NCI-H82 treated with DMSO at 0.1 percent for 48 hours (cell line): ENCODE data around the gene MSL3.

Experiments used
- DNase-seq: peaks from one replicate; lab custom pipeline; 2025; ENCODE audit not compliant: unreplicated experiment; lab: John Stamatoyannopoulos, UW

MSL3 gene, protein sequence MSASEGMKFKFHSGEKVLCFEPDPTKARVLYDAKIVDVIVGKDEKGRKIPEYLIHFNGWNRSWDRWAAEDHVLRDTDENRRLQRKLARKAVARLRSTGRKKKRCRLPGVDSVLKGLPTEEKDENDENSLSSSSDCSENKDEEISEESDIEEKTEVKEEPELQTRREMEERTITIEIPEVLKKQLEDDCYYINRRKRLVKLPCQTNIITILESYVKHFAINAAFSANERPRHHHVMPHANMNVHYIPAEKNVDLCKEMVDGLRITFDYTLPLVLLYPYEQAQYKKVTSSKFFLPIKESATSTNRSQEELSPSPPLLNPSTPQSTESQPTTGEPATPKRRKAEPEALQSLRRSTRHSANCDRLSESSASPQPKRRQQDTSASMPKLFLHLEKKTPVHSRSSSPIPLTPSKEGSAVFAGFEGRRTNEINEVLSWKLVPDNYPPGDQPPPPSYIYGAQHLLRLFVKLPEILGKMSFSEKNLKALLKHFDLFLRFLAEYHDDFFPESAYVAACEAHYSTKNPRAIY

DNA sequence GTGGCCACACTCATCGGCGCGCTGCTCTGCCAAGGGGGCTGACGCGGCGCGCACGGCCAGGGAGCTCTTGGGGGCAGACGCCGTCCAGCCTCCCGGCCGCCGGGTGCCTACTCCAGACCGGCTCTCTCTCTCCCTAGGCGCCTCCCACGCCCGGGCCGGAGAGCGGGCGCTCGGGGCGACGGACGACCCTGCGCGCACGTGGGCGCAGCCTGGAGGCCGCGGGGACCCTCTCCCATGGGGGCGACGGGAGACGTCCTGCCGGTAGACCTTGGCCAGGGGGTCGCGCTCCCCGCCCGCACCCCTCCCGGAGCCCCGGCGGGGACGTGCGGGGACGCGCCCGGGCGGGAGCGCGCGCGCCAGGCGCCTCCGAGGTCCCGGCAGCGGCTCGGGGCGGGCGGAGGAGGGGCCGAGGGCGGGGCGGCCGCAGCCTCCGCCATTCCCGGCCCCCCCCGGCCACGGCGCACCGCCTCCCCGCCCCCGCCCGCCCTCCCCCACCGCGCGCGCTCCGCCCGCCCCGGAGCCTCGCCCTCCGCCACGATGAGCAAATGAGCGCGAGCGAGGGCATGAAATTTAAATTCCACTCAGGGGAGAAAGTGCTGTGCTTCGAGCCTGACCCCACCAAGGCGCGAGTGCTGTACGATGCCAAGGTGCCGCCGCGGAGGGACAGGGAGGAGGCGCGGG, at the start of gene MSL3:
Gene MSL3, plus strand, starts transcription at position 519 of the 681 bp plus-strand sequence. Its CDS starts 27 bp downstream, at position 546.
- no peak for DNase-seq

DNA sequence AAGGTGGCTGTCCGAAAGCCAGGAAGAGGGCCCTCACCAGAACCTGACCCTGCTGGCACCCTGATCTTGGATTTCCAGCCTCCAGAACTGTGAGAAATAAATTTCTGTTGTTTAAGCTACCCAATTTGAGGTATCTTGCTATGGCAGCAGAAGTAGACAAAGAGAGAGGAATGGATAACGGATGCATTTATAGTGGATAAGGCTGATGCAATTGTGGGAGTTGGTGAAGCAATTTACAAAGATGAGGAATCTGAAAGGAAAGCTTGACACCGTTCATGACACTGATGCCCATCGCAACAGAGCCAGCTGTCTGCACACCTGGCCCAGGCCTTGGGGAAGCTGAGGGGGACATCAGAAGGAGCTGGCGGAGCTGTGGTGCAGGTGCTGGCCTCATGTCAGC, 35.7 kb upstream of the MSL3 start:
- no peak for DNase-seq

DNA sequence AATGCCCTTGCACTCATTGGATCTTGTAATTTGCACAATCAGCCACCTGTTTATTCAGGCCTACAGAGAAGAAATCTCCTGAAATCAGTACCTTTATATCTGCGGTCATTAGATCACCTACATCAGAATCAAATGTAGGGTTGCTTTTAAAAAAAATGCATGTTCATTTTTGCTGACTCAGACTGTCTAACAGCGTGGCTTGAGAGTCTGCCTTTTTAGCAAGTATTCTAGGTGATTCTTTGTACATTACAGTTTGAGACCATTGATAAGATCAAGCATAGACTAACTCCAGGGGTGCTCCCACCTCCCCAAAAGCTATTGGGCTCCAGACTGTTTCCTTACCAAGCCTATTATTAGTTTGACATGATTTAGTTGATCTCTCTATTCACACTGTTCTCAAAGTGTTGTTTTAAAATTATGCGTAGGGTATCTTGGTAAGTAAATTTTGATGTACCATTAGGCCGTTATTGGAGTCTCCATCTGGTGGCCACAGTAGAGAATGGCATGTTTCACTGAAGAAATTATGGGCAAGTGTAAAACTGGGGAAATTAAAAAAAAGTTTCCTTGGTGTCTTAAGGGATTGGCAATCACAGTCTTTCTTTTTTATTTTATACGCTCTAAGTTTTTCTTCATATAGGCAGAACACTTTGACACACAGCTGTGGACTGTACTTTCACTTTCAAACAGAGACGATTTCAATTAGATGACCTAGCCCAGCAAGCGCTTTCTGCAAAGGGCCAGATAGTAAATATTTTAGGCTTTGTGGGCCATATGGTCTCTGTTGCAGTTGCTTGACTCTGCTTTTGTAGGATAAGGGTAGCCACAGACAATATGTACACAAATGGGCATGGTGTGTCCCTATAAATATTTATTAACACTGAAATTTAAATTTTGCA, 33.7 kb upstream of the MSL3 start:
- peak; percentile 2 for DNase-seq

DNA sequence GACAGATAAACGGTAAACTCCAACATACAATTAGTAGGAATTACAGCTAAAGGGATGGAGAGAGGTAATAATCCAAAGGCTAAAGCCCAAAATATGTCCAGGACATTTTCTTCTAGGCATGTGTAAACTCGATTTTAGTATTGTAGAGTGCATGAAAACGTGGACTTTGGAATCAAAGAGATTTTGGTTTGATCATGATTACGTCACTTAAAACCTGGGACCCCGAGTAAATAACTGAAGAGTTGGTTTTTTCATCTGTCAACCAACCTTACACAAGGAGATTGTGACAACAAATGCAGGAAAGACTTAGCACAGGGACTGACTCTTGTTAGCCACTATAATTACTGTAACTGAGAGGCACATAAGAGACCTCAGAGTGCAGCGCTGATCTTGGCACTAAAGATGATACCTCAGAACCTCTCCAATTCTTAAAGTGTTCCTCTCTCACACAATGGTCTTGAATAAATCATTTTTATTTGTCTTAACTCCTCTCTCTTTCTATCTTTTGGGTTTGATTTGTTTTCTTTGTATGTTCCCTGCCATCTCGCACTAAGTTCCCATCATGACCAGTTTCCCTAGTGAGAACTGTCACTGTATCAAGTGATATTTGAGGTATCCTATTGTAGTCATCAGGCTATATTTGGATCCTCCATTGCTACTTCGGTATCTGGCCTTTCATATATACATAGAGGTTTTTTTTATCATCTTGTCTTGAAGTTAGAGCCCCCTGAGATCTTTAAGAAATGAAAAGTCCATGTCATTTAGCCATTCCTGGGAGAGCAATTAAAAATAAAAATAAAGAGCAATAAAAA, 32.2 kb upstream of the MSL3 start:
- DNase-seq, result no peak

DNA sequence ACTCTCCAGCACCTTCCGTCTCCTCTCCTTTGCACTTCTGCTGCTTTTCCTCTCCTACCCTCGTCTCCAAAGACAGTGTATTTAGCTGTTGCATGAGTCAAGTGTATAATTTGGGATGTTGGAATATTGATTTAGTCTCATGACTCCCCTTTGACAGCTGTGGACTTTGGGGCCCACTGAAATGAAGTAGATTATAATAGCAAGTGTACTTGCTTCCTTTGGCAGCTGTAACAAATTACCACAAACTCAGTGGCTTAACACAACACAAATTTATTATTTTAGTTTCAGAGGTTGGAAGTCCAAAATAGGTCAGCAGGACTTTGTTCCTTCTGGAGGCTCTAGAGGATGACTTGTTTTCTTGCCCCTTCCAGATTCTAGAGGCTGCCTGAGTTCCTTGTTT, 29.5 kb upstream of the MSL3 start:
- no peak for DNase-seq

DNA sequence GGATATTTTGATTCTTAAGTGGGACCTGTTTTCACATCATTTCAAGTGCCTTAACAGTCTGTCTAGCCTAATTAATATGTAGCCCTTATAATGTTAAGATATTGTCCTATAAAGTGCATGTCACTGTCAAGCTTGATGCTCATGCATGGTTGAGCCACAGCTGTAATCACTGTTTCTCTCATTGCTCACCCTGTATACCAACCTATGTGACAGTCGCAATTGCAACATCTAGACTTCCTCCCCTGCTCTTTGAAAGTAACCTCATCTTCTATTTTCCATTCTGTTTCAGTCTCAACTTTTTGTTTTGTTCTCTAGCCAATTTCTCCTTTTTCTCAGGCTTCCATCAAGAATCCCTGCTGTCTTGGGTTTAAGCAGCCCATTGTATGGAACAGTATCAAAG, 24.4 kb upstream of the MSL3 start:
- no peak for DNase-seq

DNA sequence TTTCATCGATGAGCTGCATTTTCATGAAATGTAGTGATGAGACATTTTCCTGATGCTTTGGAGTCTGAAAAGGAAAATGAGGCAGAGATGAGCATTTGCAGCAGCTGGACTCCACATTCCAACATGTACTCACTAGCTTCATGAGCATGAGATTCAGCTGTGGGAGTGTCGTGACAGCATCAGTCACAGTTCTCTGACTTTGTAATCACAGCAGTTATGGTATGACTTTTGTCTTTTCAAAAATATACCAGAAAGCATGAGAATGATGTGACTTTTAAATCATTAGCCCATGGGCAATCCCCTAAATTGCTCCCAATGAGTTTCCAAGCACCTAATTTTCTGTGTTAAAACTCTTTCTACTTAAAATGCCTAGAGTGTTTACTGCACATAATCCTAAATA, 18.3 kb upstream of the MSL3 start:
- DNase-seq, result no peak

DNA sequence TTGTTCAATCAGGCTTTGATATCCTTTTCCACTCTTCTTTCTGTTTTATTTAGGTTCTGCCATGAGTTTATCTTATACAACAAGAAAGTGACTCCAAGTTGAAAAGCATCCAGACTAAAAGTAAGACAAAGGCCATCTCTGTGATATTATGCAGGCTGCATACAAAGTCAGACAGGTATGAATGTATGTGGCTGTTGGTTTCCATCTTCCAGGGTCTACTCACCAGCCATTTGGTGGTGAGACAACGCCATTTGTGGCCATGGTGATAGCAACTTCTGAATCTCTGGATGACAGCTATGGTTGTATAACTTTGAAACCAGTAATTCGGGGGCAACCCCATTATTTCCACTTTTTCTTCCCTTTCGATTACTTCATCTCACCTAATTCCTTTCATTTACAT, 17.2 kb upstream of the MSL3 start:
- no peak for DNase-seq

DNA sequence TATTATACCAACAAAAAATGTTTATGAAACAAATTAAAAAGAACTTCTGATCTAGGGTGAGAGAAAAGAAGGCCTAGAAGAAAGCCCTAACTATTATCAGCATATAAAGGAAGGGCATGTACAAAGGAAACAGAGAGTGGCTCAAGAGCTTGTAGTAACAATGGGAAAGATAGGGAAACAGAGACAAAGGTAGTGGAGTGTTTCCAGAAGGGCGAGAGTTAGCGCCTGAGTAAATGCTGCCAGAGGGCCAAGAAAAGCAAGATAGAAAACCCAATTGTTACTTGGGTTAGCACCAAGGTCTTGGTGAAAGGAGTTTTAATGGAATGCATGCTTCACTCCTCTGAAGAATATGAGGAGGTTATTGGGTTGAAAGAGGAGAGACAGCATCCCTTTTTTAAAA, 16.5 kb upstream of the MSL3 start:
- DNase-seq, result no peak

DNA sequence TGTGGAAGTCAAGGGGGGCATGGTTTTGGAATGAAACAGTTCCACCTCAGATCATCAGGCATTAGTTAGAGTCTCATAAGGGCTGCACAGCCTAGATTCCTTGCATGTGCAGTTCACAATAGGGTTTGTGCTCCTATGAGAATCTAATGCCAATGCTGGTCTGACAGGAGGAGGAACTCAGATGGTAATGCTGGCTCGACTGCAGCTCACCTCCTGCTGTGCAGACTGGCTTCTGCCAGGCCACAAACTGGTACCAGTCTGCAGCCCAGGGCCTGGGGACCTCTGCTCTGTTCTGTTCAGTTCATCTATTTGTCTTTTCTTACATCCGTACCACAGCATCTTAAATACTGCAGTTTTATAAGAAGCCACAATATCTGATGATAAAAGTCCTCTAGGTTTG, 12.2 kb upstream of the MSL3 start:
- DNase-seq, result no peak

DNA sequence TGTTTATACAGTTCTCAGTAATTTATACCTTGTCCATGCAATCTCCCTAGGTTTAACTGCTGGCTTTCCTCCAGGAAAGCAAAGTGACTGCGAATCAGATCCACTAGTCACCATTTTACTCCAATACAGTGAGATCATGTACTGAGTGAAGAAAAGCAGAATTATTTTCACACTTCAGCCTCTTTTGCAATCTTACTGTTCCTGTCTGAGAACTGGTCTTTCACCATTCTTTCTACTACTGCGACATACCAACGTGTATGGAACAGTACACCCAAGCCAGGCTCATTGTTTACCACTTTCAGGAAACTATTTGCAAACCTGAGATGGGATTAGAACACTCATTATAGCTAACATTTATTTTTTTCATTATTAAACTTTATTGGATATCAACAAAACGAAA, 8.0 kb upstream of the MSL3 start:
- DNase-seq, result no peak

DNA sequence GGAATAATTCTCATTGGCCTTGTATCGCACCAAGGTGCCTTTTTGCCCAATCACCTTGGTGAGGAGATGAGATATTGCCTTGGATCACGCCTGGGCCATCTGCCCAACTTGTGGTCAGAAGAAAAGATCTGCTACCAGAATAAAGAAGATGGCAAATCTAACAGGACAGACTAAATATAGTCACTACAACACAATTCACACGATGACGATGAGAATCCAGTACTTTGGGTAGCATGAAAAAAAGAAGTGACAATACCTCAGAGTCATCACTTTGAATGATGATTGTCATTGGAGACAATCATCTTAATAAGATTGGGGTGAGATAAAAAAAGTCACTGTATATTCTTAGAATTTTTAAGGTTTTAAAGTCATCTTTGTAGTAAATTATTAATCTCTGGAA, 7.3 kb upstream of the MSL3 start:
- no peak for DNase-seq

DNA sequence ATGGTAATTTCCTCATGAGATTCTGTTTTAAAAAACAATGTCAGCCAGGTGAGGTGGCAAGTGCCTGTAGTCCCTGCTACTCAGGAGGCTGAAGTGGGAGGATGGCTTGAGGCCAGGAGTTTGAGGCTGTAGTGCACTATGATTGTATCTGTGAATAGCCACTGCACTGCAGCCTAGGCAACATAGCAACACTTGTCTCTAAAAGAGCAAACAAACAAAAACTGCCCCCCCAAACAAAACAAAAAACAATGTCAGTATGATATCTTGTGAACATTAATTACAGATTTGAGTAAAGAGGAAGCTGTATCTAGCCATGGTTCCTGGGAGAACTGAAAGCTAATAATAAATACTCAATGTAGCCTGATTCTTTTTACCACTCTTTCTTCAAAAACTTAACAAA, 6.8 kb upstream of the MSL3 start:
- no peak for DNase-seq

DNA sequence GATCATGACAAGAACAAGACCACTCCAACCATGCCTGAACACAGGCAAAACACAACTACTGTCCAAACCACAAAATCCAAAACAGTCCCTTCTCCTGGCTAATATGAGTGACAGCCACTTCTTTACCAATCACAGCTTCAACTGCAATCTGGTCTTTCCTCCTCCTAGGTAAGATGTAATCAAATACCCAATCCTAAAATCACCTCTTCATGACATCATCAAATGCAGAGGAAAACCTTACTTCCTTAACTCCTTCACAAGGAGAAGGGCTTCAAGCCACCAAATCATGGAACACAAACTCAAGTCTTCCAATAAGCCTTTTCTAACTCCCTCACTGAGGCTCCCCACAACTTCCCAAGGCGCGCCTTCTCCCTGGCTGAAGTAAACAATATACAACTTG, 4.4 kb upstream of the MSL3 start:
- DNase-seq, result no peak

DNA sequence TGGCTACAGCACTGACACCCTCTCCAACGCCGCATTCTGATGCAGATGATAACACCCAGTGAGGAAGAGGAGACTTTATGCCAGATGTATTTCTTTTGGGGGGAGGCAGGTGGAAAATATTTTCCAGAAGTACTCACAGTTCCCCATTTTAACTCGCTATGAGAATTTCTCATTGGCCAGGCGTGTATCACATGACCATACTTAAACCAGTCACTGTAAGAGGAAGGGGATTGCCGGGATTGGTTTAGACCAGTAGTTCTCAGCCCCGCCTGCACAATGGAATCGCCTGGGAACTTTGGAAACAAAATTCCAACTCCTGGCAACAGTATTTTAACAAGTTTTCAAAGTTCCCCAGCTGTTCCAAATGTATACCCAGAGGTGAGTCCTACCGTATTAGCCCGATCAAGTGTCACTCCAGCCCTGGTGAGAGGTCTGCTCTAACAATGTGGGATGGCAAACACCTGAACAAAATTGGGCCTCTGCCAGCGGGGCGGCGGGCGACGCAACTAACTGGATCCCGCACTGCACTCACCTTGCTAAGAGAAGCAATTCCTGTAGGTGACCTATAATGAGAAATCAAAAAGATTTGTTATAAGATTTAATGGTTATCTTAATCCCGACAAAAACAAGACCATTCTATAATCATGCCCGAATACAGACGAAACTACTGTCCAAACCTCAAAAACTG, 2.9 kb upstream of the MSL3 start:
- DNase-seq, result no peak

DNA sequence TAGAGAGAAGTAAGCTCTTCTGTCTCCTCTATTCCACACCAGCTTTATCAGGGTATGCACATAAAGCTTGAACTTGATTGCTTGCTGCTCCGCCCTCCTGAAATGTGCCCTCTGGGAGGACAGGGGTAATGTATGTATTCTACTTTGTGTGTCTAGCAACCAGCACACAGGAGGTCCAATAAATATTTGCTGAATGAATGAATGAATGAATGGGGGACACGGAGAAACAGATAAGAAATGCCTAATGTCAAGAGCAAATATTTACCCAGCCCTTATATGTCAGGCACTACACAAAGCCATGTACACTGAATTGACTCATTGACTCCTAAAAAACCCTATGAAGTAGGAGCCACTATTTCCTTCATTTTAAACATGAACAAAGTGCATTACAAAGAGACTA, 2.3 kb upstream of the MSL3 start:
- DNase-seq, result no peak

DNA sequence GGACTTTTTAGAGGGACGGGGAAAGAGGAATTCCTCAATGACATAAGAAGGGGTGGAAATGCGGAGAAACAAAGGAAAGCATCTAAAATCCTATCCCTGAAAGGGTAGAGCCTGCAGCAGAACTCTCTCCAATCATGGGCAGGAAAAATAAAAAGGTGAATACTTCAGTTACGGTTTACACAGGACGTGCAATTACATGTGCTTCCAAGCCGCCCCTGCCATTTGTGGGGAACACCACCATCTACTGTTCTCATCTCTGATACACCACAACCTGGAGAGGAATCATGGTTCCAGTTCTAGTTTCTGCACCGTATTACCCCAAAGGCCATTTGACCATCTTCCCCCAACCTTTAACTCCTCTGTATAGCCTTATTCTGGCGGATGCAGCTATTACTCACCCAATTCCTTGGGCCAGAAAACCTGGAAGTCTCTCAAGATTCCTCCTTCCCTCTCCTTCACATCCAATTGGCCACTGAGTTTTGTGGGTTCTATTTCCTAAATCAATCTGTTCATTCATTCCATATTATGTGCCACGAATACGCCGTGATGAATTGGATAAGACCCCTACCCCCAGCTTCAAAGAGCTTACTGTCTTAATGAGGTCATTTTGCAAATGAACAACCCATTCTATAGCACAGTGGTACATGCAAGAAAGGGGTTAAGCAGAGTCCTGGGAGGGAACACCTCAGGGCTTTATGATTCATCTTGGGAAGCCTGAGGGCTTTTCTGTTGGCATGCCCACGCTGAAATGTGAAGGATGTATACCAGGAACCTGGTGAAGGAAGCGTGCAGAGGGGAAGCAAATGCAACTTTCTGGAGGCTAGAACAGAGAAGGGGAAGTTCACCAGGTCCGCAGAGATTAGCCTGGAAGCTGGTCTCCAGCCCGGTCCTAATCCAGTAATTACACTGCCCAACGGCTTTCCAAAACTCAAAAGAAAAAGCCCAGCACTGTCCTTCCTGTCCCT, 1.4 kb upstream of the MSL3 start:
- DNase-seq, result no peak

DNA sequence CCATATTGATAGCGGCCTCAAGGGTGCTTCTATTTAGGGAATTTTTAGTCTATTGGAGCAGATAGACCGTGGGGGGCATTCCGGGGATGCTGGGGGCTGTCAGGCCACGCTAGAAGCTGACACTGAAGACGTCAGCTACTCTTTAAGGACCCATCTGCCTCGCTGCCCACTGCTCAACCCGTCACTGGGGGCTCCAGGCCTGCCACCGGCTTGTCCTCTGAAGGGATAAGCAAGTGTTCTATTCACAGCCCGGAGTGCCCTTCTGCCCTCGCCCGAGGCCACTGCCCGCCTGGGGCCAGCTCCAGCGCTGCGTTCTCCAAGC, 679 bp upstream of the MSL3 start:
- no peak for DNase-seq
